ENCODE measurements around the gene CACNA1G.

DNA sequence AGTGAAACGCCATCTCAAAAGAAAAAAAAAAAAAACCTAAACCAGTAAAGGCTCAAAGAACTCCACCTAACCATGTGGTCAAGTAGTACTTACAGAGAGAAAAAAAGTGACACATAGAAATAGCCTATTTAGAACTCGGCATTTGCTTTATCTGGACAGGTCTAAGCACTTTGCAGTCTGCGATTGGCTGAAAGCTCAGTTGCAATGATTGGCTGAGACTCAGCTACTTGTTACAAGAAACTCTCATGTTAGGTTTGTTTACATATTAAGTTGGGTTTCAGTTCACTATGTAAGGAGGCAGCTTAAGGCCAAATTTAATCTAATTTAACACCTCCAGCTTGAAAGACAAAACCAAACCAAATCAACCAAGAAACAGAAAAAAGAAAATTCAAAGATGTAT is 93.2 kb downstream of the CACNA1G start:
- TF ChIP-seq, protein P1, sequence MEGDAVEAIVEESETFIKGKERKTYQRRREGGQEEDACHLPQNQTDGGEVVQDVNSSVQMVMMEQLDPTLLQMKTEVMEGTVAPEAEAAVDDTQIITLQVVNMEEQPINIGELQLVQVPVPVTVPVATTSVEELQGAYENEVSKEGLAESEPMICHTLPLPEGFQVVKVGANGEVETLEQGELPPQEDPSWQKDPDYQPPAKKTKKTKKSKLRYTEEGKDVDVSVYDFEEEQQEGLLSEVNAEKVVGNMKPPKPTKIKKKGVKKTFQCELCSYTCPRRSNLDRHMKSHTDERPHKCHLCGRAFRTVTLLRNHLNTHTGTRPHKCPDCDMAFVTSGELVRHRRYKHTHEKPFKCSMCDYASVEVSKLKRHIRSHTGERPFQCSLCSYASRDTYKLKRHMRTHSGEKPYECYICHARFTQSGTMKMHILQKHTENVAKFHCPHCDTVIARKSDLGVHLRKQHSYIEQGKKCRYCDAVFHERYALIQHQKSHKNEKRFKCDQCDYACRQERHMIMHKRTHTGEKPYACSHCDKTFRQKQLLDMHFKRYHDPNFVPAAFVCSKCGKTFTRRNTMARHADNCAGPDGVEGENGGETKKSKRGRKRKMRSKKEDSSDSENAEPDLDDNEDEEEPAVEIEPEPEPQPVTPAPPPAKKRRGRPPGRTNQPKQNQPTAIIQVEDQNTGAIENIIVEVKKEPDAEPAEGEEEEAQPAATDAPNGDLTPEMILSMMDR (IDR thresholded peaks at IDR 0.05 in 2 of 3, conservative IDR thresholded peaks at IDR 0.05 in 1 of 3; ENCODE audit: insufficient read depth in 2 of 3, low read depth in 1 of 3, low read length in 3 of 3): no peak
- TF ChIP-seq POLR2AphosphoS5 (IDR thresholded peaks at IDR 0.05; ENCODE audit: control insufficient read depth, insufficient read depth, low read depth, low read length) (no peak), EZH2 (IDR thresholded peaks at IDR 0.05; ENCODE audit: borderline replicate concordance, low read depth, low read length) (no peak), BCLAF1 (IDR thresholded peaks at IDR 0.05; ENCODE audit: borderline replicate concordance in 1 of 2, control insufficient read depth in 1 of 2, low read depth in 2 of 2, low read length in 1 of 2) (no peak), RCOR1 (IDR thresholded peaks at IDR 0.05; ENCODE audit: borderline replicate concordance in 1 of 2, low read depth in 2 of 2, low read length in 2 of 2) (no peak), ZFP36 (IDR thresholded peaks at IDR 0.05; ENCODE audit: low read depth, low read length, partially characterized antibody) (no peak)
